ENCODE measurements around the gene ZNF195. TPM values are rescaled to one million over a fixed set of nuclear protein-coding genes. Genes with fewer than 3 reads are reported as not detected.

The ZNF195 gene
- total and polyA plus RNA-seq, 2 of the 8 experiments (the other 6 are each of a cell fraction or from before 2014, with no cell fraction given), result 23.9 to 88.6 TPM

GRCh38 chr11:3412837-3413236, 33.9 kb upstream of the ZNF195 start:
- H3K23me2 ChIP-seq (ENCODE audit: low read depth, low read length), result no peaks in the 10 kb centered on the region
- WGBS, 2 experiments (ENCODE audit: extremely low coverage in 1 of 2, insufficient coverage in 1 of 2, insufficient read length in 1 of 2, insufficient replicate concordance in 2 of 2, low coverage in 1 of 2, low lambda C conversion rate in 2 of 2, missing lambda C conversion rate in 1 of 2), result 86% methylated on average over 14 of the region's 15 CpGs; no CpG with 5 or more reads in 1 of the 2 experiments
- no peak overlapping the region for H2BK120ac ChIP-seq (replicated peaks; ENCODE audit: low read depth, low read length)
- H3K27me3 ChIP-seq (replicated peaks in 1 of 4; ENCODE audit: control insufficient read depth in 3 of 4, extremely low read depth in 1 of 4, insufficient read depth in 3 of 4, low read length in 3 of 4), result no peaks in the 10 kb centered on the region
- H3K4me2 ChIP-seq (ENCODE audit: insufficient read depth in 1 of 2, low read depth in 2 of 2, low read length in 2 of 2), result no peak overlapping the region
- ChIA-PET POLR2A (ENCODE audit: partially characterized antibody) (interaction anchor here (0.8 to 4.5 kb wide), 3 partner anchors 32 to 72 kb away, joined by 3 to 15 read pairs (median 10); partner anchors contain the start of gene ZNF195), CTCF (ENCODE audit: partially characterized antibody) (interaction anchor here (0.9 to 2.3 kb wide), 2 partner anchors 31 to 72 kb away, joined by 4 to 8 read pairs; no protein-coding TSS in a partner anchor)
- no peak overlapping the region for H3K14ac ChIP-seq (ENCODE audit: insufficient read length)
- no peaks in the 10 kb centered on the region for H3K4me1 ChIP-seq (replicated peaks in 1 of 4; ENCODE audit: control insufficient read depth in 3 of 4, insufficient read depth in 4 of 4, low read length in 3 of 4)
- FAIRE-seq (no peak), DNase-seq (ENCODE audit: low read depth in 1 of 2, low spot score in 2 of 2) (no peak)
- peaks cover 3 to 16% (median 4%) of the 10 kb centered on the region in 4 experiments; a peak in 6 of 8 replicates for H3K36me3 ChIP-seq (ENCODE audit: control insufficient read depth in 2 of 4, insufficient read depth in 4 of 4, low read length in 3 of 4)
- H3K18ac ChIP-seq (ENCODE audit: extremely low read depth, low read length), result no peak overlapping the region
- no peaks in the 10 kb centered on the region for H3K9me3 ChIP-seq (ENCODE audit: insufficient read depth in 2 of 2, low read depth in 1 of 2, low read length in 1 of 2)
- no peak overlapping the region for H2AK5ac ChIP-seq (ENCODE audit: low read depth, low read length)
- no peak overlapping the region for H2AFZ ChIP-seq (ENCODE audit: low read length)
- no peak overlapping the region for H3K4me3 ChIP-seq (ENCODE audit: extremely low read depth in 1 of 4, insufficient read depth in 2 of 4, low read depth in 3 of 4, low read length in 4 of 4)
- no peak overlapping the region for H4K91ac ChIP-seq (replicated peaks; ENCODE audit: insufficient read length, low read length)
- H3K27ac ChIP-seq (ENCODE audit: low read depth, low read length), result no peak overlapping the region
- no peak overlapping the region for H3K9ac ChIP-seq (replicated peaks in 1 of 4; ENCODE audit: extremely low read depth in 1 of 4, low read depth in 3 of 4, low read length in 3 of 4)
- no peak overlapping the region for H2BK20ac ChIP-seq (ENCODE audit: low read length)
- H4K20me1 ChIP-seq (replicated peaks in 1 of 2; ENCODE audit: control insufficient read depth in 1 of 2, insufficient read depth in 2 of 2, low read length in 2 of 2), result no peaks in the 10 kb centered on the region
- H4K8ac ChIP-seq (ENCODE audit: extremely low read depth, insufficient read depth, low read length), result no peak overlapping the region
- H3K23ac ChIP-seq (ENCODE audit: insufficient read length), result no peak overlapping the region
- peaks cover 0 to 5% of the 10 kb centered on the region in 2 experiments; a peak in 1 of 4 replicates for H3K79me2 ChIP-seq (ENCODE audit: control insufficient read depth in 1 of 2, insufficient read depth in 2 of 2, low read length in 2 of 2)
- no peak overlapping the region for H2BK5ac ChIP-seq (ENCODE audit: low read depth, low read length)
- no peak overlapping the region for H4K5ac ChIP-seq (ENCODE audit: insufficient read length, low read depth, low read length)
- H3K56ac ChIP-seq (replicated peaks; ENCODE audit: insufficient read length, low read depth, low read length), result no peak overlapping the region
- TF ChIP-seq POLR2AphosphoS5 (IDR thresholded peaks at IDR 0.05; ENCODE audit: low read depth, low read length) (peak; percentile 34; the same call in 1 of the 2 replicates), TCF12 (IDR thresholded peaks at IDR 0.05; ENCODE audit: low read depth, low read length) (no peak), JUND (IDR thresholded peaks at IDR 0.05; ENCODE audit: low read length) (no peak), TBP (IDR thresholded peaks at IDR 0.05; ENCODE audit: low read depth, low read length) (no peak)
- H3K79me1 ChIP-seq (ENCODE audit: low read depth, low read length), result no peaks in the 10 kb centered on the region
- H2BK15ac ChIP-seq (ENCODE audit: low read length), result no peak overlapping the region
- no peak overlapping the region for H3K4ac ChIP-seq (replicated peaks; ENCODE audit: insufficient read length, low read depth, low read length)
- H2BK12ac ChIP-seq (ENCODE audit: low read depth, low read length), result no peak overlapping the region

Data from H1 (cell line).